Left lung (tissue), 10 donors: ENCODE results near the gene ADGRB3. TPM values are rescaled to one million over a fixed set of nuclear protein-coding genes. Genes with fewer than 3 reads are reported as not detected.
A peak's percentile ranks its signal among the peaks of the same experiment; 100 is the strongest.

Experiments
- ATAC-seq: fragments of 200-7000 bp; cut with Tn5 transposase; one replicate; pipeline ENCODE4 v1.9.1; 2020; ENCODE audit warnings: moderate library complexity
- DNase-seq, 4 donors: peaks; one replicate each; pipeline ENCODE4 v3.0.0-alpha.2; 2013 to 2020
- H3K27ac ChIP-seq, 2 donors: fragments of 200-600 bp; sonication (generic) in 1 of 2; one replicate each; pipeline versions ENCODE4 v1.5.0 to v1.8.0; 2020 to 2021
- H3K27me3 ChIP-seq, 2 donors: fragments of 200-600 bp; sonication (generic) in 1 of 2; one replicate each; pipeline versions ENCODE4 v1.5.0 to v1.8.0; 2020 to 2021
- H3K36me3 ChIP-seq, 2 donors: fragments of 200-600 bp; sonication (generic) in 1 of 2; one replicate each; pipeline versions ENCODE4 v1.5.0 to v1.8.0; 2020 to 2021
- H3K4me1 ChIP-seq, 2 donors: fragments of 200-600 bp; one replicate each; pipeline ENCODE4 v1.8.0; 2021
- H3K4me3 ChIP-seq, 2 donors: fragments of 200-600 bp; sonication (generic) in 1 of 2; one replicate each; pipeline versions ENCODE4 v1.5.0 to v1.8.0; 2020 to 2021; ENCODE audit warnings: mild to moderate bottlenecking in 1 of 2
- H3K9me3 ChIP-seq, 2 donors: fragments of 200-600 bp; sonication (generic) in 1 of 2; one replicate each; pipeline versions ENCODE4 v1.5.0 to v1.8.0; 2020 to 2021
- CTCF ChIP-seq, 2 donors: fragments of 200-600 bp; sonication (generic) in 1 of 2; IDR thresholded peaks; one replicate each; pipeline versions ENCODE4 v1.5.0 to v1.8.0; 2021; ENCODE audit warnings: antibody characterized with exemption in 2 of 2
- intact Hi-C, 2 donors: fragments of 100-400 bp; cut with DNase I; formaldehyde crosslinking; loops; one replicate each; pipeline versions ENCODE4 v1.11.2 to v1.14.2; 2022
- polyA plus RNA-seq, 6 donors: library from polyadenylated mRNA; unstranded; fragments of 120-200 nt; gene quantifications; one replicate each; pipeline ENCODE4 v1.2.1, GENCODE V29; 2013; ENCODE audit not compliant: insufficient read length in 6 of 6
- total RNA-seq, 2 donors: library from RNA; stranded (reverse); fragmentation: NEBNext Ultra II Directional; extraction: Animal tissue kit (Norgen Biotek cat#: 25700); gene quantifications; one replicate each; pipeline ENCODE4 v1.2.1, GENCODE V29; 2021
- donor health status: DM: no; HTN: yes; CAD: no.
- donor health status: DM: no; HTN: no; CAD: no.

Gene ADGRB3
- total and polyA plus RNA-seq, 8 donors = 2.0 to 22.4 (median 13.7) TPM

- ATAC-seq (no peak), DNase-seq (peak in 1 of 4 donors; percentile 74)
- H3K27ac ChIP-seq = no peak overlapping the region
- no peaks in the 10 kb centered on the region for H3K9me3 ChIP-seq
- H3K36me3 ChIP-seq = no peaks in the 10 kb centered on the region
- peaks cover 0 to 21% of the 10 kb centered on the region in 2 donors for H3K4me1 ChIP-seq
- H3K4me3 ChIP-seq = no peak overlapping the region
- H3K27me3 ChIP-seq = peaks cover 15 to 56% of the 10 kb centered on the region in 2 donors
- intact Hi-C loops = loop anchor here in 1 of 2 donors (5.0 kb wide), 1 partner anchor 139 kb away; no protein-coding TSS in a partner anchor
- TF ChIP-seq CTCF (IDR thresholded peaks at IDR 0.05) = peak; percentile 54 to 86
Observed at GRCh38 chr6:68638230-68638900, 3.3 kb downstream of the ADGRB3 start.

GRCh38 chr6:68639211-68639610 lies 4.1 kb downstream of the ADGRB3 start:
- TF ChIP-seq CTCF (IDR thresholded peaks at IDR 0.05) = no peak
- ATAC-seq (no peak), DNase-seq (no peak)

GRCh38 chr6:68639826-68640490 lies 4.9 kb downstream of the ADGRB3 start:
- no peaks in the 10 kb centered on the region for H3K9me3 ChIP-seq
- H3K4me3 ChIP-seq = peak overlapping the region; percentile 13 to 23
- DNase-seq = peak in 1 of 4 donors; percentile 33
- peaks cover 15 to 40% of the 10 kb centered on the region in 2 donors for H3K27me3 ChIP-seq
- H3K27ac ChIP-seq = no peak overlapping the region
- H3K36me3 ChIP-seq = no peaks in the 10 kb centered on the region
- intact Hi-C loops = loop anchor here in 1 of 2 donors (5.0 kb wide), 1 partner anchor 137 kb away; no protein-coding TSS in a partner anchor
- no peak for TF ChIP-seq CTCF (IDR thresholded peaks at IDR 0.05)
- peaks cover 0 to 17% of the 10 kb centered on the region in 2 donors for H3K4me1 ChIP-seq
- ATAC-seq = peak; percentile 9

More at GRCh38 chr6:68639211-68639610, 4.1 kb downstream of the ADGRB3 start:
- no peaks in the 10 kb centered on the region for H3K9me3 ChIP-seq
- no peak overlapping the region for H3K27ac ChIP-seq
- no peaks in the 10 kb centered on the region for H3K36me3 ChIP-seq
- H3K27me3 ChIP-seq = peaks cover 15 to 47% of the 10 kb centered on the region in 2 donors
- H3K4me3 ChIP-seq = no peak overlapping the region
- intact Hi-C loops = loop anchor here in 1 of 2 donors (5.0 kb wide), 1 partner anchor 138 kb away; no protein-coding TSS in a partner anchor
- peaks cover 0 to 17% of the 10 kb centered on the region in 2 donors for H3K4me1 ChIP-seq

GRCh38 chr6:68640491-68640835 lies 5.4 kb downstream of the ADGRB3 start:
- intact Hi-C loops = no loop called here
- no peak for TF ChIP-seq CTCF (IDR thresholded peaks at IDR 0.05)
- DNase-seq = no peak
- Histone ChIP-seq H3K36me3 (no peaks in the 10 kb centered on the region), H3K4me3 (peak overlapping the region; percentile 13 to 23), H3K27me3 (peaks cover 15 to 36% of the 10 kb centered on the region in 2 donors), H3K4me1 (peaks cover 0 to 17% of the 10 kb centered on the region in 2 donors), H3K27ac (no peak overlapping the region), H3K9me3 (no peaks in the 10 kb centered on the region)
- no peak for ATAC-seq

GRCh38 chr6:68641172-68641571 lies 6.1 kb downstream of the ADGRB3 start:
- TF ChIP-seq CTCF (IDR thresholded peaks at IDR 0.05) = no peak

More at GRCh38 chr6:68641172-68641571, 6.1 kb downstream of the ADGRB3 start:
- no peaks in the 10 kb centered on the region for H3K9me3 ChIP-seq
- no peak overlapping the region for H3K27ac ChIP-seq
- peaks cover 10 to 29% of the 10 kb centered on the region in 2 donors for H3K27me3 ChIP-seq
- H3K4me1 ChIP-seq = peaks cover 0 to 12% of the 10 kb centered on the region in 2 donors
- intact Hi-C loops = no loop called here
- DNase-seq = no peak
- H3K4me3 ChIP-seq = no peak overlapping the region
- H3K36me3 ChIP-seq = no peaks in the 10 kb centered on the region
- ATAC-seq = no peak
